GM18909 (cell line): ENCODE data around the gene PHLDA3.

Source experiments
- ATAC-seq: cut with Tn5 transposase; IDR thresholded peaks from one replicate; pipeline ENCODE4 v1.9.1; 2021; ENCODE audit warnings: mild to moderate bottlenecking; ENCODE audit not compliant: unreplicated experiment, poor library complexity

PHLDA3 gene

GRCh38 chr1:201436969-201437368, 32.0 kb downstream of the PHLDA3 start:
- ATAC-seq, result no peak

GRCh38 chr1:201436393-201436792, 32.6 kb downstream of the PHLDA3 start:
- ATAC-seq, result no peak

DNA sequence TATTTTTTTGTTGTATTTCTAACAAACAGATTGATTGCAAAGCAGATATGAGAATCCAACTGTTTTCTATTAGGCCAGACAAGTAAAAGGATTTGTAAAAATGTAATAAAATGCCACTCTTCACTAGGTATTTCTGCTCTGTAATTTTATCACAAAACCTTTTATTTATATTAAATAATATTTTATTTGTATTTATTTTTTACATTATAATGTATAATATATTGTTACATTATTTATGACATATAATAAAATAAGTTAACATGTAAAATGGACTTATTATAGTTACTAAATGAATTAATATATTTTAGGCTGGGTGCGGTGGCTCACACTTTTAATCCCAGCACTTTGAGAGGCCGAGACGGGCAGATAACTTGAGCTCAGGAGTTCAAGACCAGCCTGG, 34.7 kb downstream of the PHLDA3 start:
- no peak for ATAC-seq

- ATAC-seq, result no peak
These were observed 35.4 kb downstream of the PHLDA3 start for GRCh38 chr1:201433609-201434008.

DNA sequence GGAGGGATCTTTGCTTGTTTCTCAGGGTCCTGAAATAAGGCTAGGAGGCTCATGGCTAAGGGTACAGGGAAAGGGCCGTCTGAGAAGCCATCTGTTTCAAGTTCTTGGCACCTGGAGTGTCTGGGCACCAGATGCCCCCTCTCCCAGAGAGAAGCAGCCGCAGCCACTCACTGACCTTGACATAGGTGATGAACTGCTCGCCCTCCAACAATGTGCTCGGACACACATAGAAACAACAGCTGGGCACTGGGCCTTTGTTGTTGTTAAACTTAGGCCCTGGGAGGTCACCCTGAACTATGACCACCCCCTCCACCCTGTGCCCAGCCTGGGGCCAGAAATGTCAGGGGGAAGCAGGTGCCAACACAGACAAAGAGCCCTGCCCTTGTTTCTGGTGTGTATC, 38.2 kb downstream of the PHLDA3 start:
- ATAC-seq, result no peak

DNA sequence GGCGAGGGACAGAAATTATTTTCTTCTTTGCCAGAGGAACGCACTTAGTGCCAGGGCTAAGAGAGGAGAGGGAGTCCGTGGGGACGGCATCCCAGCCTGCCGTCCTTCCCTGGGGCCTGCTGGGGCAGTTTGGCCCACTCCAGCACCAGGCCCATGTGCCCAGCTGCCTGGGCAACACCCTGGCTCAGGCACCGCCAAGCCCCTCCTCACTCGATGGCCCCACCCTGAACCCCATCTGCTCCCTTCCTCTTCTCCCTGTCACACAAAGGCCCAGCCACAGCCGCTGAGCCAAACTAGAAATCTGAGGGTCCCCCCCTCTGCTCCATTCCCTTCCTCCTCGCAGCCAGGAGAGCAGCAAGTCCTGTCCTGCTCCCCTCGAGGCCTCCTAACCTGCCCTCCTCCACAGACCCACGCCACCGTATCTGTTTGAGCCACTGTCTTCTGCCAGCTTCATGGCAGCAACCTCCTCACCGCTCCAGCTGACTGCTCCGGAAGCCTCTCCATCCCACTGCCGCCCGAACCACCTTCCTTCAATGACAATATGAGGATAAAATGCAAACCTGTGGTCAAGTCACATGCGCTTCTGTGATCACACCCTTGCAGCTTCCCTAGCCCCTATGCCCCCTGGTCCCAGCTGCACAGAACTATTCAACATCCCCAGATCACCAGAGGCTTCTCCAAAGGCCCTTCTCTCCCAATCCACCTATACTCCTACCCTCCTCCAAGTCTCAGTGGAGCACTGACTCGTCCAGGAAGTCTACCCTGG, 39.1 kb downstream of the PHLDA3 start:
- ATAC-seq, result no peak

GRCh38 chr1:201427963-201428362, 41.0 kb downstream of the PHLDA3 start:
- ATAC-seq, result no peak

DNA sequence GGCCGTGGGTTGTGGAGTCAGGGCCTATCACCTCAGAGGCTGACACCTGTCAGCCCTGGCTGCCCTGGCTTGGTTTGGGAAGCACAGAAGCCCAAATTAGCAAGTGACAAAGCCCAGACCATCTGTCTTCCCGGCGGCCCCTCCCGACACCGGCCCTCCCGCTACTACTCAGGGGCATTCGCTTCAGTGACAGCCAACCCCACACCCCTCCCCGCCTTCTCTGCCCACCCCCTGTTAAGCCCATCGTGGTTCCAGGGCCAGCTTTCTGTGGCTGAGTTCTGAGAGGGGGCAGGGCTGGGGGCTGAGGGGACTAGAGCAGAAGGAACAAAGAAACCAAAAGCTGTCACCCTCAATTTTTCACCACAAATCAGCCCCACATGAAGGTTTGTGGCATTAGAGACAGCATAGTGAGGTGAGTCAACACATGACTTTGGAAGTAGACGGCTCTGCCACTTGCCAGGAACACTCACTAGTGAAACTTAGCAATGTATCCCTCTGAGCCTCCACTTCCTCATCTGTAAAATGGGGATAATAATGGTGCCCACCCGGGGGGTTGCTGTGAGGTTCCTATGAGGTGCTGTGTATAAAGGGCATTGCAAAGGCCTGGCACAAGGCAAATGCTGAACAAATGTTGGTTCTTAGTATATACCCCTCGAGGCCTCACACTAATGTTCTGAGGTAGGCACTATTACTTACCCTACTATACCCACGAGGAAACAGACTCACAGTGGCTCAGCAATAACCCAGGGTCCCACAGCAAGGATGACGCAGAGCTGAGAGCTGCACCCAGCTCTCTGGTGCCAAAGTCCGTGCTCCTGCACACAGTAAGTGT, 42.3 kb downstream of the PHLDA3 start:
- ATAC-seq, result no peak

GRCh38 chr1:201424146-201424545, 44.8 kb downstream of the PHLDA3 start:
- ATAC-seq, result no peak

GRCh38 chr1:201423655-201424054, 45.3 kb downstream of the PHLDA3 start:
- ATAC-seq, result no peak

GRCh38 chr1:201422436-201423030, 46.5 kb downstream of the PHLDA3 start:
- ATAC-seq, result no peak

GRCh38 chr1:201422026-201422425, 47.0 kb downstream of the PHLDA3 start:
- no peak for ATAC-seq

DNA sequence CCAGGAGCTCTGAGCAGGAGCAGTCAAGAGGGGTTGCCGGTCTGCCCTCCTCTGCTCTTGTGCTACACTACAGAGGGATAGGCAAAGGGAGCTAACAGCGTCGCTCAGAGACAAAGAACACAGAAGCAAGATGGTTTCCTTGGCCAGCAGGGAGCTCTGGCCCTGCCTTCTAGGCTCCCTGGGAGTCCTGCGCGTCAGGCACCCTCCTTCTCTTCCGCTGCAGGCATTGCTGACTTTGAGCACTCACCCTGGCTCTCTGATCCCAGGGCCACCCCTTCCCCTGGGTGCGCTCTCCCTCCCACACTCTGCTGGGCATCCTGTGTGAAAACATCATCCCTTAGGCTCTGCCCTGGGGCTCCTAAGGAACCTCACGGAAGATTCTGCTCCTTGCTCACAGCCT, 47.9 kb downstream of the PHLDA3 start:
- no peak for ATAC-seq

- no peak for ATAC-seq
These were observed 48.4 kb downstream of the PHLDA3 start for GRCh38 chr1:201420608-201421002.

DNA sequence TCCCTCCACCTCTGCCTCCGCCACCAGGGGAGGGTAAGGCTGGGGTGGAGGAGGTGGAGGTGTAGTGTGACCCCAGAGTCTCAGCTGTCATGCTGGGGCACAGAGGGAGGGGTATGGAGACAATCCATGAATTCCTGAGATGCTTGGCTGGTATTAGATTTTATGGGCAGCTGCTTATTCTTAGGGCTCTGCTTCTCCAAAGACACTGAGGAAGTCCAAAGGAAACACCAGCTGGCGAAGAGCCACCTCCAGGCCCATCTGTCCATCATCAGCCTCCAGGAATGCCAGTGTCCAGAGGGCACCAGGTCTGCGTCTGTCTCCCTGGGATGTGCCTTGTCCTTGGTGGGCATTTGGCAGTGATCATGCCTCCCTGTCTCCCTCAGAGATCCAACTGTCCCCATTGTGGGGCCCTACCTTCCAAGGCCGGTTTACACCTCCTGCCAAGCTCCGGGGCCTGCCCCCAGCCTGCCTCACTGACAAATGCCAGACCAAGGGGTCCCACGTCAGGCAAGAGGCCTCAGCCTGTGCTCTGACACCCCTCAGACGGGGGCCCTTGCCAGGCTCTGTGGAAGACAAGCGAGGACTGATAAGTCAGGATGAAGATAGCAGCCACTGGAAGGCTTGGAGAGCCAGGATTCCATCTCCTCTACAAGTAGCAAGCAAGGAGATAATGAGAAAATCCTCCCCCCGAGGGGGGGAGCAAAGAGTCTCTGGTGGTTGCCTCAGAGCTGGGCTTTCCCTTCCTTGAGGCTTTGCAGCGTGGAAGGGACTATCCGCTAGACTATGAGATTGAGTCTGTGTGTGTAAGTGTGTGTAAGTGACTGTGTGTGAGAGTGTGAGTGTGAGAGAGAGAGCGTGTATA, 49.0 kb downstream of the PHLDA3 start:
- no peak for ATAC-seq

GRCh38 chr1:201419256-201419655, 49.7 kb downstream of the PHLDA3 start:
- no peak for ATAC-seq

DNA sequence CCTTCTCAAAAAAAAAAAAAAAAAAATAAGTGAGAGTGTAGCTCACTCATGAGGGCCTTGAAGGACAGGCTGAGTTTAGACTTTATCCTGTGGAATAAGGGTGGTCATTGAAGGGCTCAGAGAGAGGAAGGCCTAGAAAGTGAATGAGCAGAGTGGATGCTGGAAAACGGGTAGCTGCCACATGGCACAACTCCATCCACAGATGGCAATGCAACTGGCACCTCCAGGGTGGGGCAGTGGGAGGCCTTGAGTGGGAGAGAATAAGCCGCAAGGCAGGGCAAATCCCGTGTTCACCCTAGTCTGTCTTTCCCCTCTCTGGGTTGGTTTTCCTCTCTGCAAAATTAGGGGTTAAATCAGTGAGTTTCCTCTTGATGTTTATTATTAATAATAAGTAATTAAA, 50.5 kb downstream of the PHLDA3 start:
- no peak for ATAC-seq
